ENCODE measurements around the gene VWA5A. TPM values are rescaled to one million over a fixed set of nuclear protein-coding genes. Genes with fewer than 3 reads are reported as not detected.

VWA5A gene
- total and polyA plus RNA-seq, 9 of the 15 experiments (the other 6 are each of a cell fraction or from before 2014, with no cell fraction given) = 4.6 to 19.7 (median 6.9) TPM

DNA sequence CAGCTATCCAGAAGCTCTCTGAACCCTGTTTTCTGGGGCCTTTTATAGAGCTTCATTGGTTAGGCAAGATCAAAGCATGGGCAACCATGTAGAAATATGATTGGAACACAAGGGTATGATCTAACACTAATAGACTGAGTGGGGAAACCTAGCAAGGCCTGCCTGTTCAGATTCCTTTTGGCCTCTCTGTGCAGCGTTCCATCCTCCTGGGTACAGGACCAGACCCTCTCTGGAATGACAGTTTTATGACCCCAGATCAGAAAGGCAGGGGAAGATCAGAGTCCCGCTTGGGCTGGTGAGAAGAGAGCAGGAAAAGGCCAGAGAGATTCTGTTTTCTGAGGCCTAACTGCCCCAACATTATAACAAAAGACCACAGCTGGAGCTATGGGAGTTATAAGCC is 36.7 kb upstream of the VWA5A start:
- BruUV-seq (replicated peaks) = no TSS peak
- H3K9me3 ChIP-seq (replicated peaks; ENCODE audit: control insufficient read depth, insufficient read depth, low read depth, low read length) = no peaks in the 10 kb centered on the region
- no peak overlapping the region for H3K4me3 ChIP-seq
- no peak for ATAC-seq
- POLR2A ChIA-PET = interaction anchor here (1.8 kb wide), 1 partner anchor 22 kb away, joined by 4 read pairs; no protein-coding TSS in a partner anchor
- intact Hi-C loops (cut with micrococcal nuclease) = no loop called here
- no peaks in the 10 kb centered on the region for H4K20me1 ChIP-seq (replicated peaks; ENCODE audit: control insufficient read depth, insufficient read depth, low read length)
- H3K4me2 ChIP-seq (ENCODE audit: insufficient read depth, low read length) = no peak overlapping the region
- 70% methylated on average over 2 of the region's 2 CpGs for WGBS (ENCODE audit: insufficient coverage, low coverage, missing lambda C conversion rate)
- FAIRE-seq = no peak
- H3K9me1 ChIP-seq (ENCODE audit: control insufficient read depth, insufficient read depth, low read length) = no peaks in the 10 kb centered on the region
- peaks cover 25 to 26% of the 10 kb centered on the region in 2 experiments; a peak in 4 of 5 replicates for H3K4me1 ChIP-seq (replicated peaks in 1 of 2; ENCODE audit: control insufficient read depth in 2 of 2, insufficient read depth in 2 of 2, low read length in 2 of 2)
- H3K9ac ChIP-seq (ENCODE audit: insufficient read depth in 1 of 2, low read depth in 2 of 2, low read length in 2 of 2) = no peak overlapping the region
- H3K27ac ChIP-seq (ENCODE audit: extremely low read depth, low read depth, low read length) = peak overlapping the region; percentile 18; the same call in 2 of the 3 replicates
- no peaks in the 10 kb centered on the region for H3K27me3 ChIP-seq (ENCODE audit: control insufficient read depth in 2 of 2, insufficient read depth in 2 of 2, low read length in 2 of 2)
- CTCF ChIA-PET (ENCODE audit: low intra/inter-chr PET ratio) = interaction anchor here (0.8 kb wide), 1 partner anchor 508 kb away, joined by 3 read pairs; no protein-coding TSS in a partner anchor
- no peak for DNase-seq (ENCODE audit: extremely low read depth in 1 of 4, low spot score in 3 of 4)
- no peaks in the 10 kb centered on the region for H3K79me2 ChIP-seq (ENCODE audit: control insufficient read depth, insufficient read depth, low read length)
- H3K36me3 ChIP-seq (ENCODE audit: control insufficient read depth, insufficient read depth, low read length) = no peaks in the 10 kb centered on the region
- in situ Hi-C loops (cut with MboI) = loop anchor here (10.0 kb wide), 1 partner anchor 326 kb away; no protein-coding TSS in a partner anchor
- peak overlapping the region; percentile 79 for H2AFZ ChIP-seq (ENCODE audit: low read depth, low read length)
- TF ChIP-seq PTTG1 (tag; IDR thresholded peaks at IDR 0.05; ENCODE audit: low read depth) (no peak), NFXL1 (CRISPR knock-in tag; IDR thresholded peaks at IDR 0.05) (no peak)
- TF ChIP-seq, protein P1, sequence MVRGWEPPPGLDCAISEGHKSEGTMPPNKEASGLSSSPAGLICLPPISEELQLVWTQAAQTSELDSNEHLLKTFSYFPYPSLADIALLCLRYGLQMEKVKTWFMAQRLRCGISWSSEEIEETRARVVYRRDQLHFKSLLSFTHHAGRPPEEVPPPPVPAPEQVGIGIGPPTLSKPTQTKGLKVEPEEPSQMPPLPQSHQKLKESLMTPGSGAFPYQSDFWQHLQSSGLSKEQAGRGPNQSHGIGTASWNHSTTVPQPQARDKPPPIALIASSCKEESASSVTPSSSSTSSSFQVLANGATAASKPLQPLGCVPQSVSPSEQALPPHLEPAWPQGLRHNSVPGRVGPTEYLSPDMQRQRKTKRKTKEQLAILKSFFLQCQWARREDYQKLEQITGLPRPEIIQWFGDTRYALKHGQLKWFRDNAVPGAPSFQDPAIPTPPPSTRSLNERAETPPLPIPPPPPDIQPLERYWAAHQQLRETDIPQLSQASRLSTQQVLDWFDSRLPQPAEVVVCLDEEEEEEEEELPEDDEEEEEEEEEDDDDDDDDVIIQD (CRISPR knock-in tag; IDR thresholded peaks at IDR 0.05) = no peak
- TF ChIP-seq, protein P2, sequence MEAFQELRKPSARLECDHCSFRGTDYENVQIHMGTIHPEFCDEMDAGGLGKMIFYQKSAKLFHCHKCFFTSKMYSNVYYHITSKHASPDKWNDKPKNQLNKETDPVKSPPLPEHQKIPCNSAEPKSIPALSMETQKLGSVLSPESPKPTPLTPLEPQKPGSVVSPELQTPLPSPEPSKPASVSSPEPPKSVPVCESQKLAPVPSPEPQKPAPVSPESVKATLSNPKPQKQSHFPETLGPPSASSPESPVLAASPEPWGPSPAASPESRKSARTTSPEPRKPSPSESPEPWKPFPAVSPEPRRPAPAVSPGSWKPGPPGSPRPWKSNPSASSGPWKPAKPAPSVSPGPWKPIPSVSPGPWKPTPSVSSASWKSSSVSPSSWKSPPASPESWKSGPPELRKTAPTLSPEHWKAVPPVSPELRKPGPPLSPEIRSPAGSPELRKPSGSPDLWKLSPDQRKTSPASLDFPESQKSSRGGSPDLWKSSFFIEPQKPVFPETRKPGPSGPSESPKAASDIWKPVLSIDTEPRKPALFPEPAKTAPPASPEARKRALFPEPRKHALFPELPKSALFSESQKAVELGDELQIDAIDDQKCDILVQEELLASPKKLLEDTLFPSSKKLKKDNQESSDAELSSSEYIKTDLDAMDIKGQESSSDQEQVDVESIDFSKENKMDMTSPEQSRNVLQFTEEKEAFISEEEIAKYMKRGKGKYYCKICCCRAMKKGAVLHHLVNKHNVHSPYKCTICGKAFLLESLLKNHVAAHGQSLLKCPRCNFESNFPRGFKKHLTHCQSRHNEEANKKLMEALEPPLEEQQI (IDR thresholded peaks at IDR 0.05) = no peak
- TF ChIP-seq, protein P3, sequence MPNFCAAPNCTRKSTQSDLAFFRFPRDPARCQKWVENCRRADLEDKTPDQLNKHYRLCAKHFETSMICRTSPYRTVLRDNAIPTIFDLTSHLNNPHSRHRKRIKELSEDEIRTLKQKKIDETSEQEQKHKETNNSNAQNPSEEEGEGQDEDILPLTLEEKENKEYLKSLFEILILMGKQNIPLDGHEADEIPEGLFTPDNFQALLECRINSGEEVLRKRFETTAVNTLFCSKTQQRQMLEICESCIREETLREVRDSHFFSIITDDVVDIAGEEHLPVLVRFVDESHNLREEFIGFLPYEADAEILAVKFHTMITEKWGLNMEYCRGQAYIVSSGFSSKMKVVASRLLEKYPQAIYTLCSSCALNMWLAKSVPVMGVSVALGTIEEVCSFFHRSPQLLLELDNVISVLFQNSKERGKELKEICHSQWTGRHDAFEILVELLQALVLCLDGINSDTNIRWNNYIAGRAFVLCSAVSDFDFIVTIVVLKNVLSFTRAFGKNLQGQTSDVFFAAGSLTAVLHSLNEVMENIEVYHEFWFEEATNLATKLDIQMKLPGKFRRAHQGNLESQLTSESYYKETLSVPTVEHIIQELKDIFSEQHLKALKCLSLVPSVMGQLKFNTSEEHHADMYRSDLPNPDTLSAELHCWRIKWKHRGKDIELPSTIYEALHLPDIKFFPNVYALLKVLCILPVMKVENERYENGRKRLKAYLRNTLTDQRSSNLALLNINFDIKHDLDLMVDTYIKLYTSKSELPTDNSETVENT (CRISPR knock-in tag; IDR thresholded peaks at IDR 0.05) = no peak
- TF ChIP-seq, protein P4, sequence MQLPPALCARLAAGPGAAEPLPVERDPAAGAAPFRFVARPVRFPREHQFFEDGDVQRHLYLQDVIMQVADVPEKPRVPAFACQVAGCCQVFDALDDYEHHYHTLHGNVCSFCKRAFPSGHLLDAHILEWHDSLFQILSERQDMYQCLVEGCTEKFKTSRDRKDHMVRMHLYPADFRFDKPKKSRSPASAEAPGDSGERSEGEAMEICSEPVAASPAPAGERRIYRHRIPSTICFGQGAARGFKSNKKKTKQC (CRISPR knock-in tag; IDR thresholded peaks at IDR 0.05) = no peak
- TF ChIP-seq, protein P5, sequence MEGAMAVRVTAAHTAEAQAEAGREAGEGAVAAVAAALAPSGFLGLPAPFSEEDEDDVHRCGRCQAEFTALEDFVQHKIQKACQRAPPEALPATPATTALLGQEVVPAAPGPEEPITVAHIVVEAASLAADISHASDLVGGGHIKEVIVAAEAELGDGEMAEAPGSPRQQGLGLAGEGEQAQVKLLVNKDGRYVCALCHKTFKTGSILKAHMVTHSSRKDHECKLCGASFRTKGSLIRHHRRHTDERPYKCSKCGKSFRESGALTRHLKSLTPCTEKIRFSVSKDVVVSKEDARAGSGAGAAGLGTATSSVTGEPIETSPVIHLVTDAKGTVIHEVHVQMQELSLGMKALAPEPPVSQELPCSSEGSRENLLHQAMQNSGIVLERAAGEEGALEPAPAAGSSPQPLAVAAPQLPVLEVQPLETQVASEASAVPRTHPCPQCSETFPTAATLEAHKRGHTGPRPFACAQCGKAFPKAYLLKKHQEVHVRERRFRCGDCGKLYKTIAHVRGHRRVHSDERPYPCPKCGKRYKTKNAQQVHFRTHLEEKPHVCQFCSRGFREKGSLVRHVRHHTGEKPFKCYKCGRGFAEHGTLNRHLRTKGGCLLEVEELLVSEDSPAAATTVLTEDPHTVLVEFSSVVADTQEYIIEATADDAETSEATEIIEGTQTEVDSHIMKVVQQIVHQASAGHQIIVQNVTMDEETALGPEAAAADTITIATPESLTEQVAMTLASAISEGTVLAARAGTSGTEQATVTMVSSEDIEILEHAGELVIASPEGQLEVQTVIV (CRISPR knock-in tag; IDR thresholded peaks at IDR 0.05; ENCODE audit: borderline replicate concordance) = no peak
- TF ChIP-seq, protein P6, sequence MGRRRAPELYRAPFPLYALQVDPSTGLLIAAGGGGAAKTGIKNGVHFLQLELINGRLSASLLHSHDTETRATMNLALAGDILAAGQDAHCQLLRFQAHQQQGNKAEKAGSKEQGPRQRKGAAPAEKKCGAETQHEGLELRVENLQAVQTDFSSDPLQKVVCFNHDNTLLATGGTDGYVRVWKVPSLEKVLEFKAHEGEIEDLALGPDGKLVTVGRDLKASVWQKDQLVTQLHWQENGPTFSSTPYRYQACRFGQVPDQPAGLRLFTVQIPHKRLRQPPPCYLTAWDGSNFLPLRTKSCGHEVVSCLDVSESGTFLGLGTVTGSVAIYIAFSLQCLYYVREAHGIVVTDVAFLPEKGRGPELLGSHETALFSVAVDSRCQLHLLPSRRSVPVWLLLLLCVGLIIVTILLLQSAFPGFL (CRISPR knock-in tag; IDR thresholded peaks at IDR 0.05) = no peak
- TF ChIP-seq, protein P7, sequence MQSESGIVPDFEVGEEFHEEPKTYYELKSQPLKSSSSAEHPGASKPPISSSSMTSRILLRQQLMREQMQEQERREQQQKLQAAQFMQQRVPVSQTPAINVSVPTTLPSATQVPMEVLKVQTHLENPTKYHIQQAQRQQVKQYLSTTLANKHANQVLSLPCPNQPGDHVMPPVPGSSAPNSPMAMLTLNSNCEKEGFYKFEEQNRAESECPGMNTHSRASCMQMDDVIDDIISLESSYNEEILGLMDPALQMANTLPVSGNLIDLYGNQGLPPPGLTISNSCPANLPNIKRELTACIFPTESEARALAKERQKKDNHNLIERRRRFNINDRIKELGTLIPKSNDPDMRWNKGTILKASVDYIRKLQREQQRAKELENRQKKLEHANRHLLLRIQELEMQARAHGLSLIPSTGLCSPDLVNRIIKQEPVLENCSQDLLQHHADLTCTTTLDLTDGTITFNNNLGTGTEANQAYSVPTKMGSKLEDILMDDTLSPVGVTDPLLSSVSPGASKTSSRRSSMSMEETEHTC (IDR thresholded peaks at IDR 0.05) = no peak

All from K562 (cell line).